ENCODE measurements around the gene TMEM53.
A peak's percentile ranks its signal among the peaks of the same experiment; 100 is the strongest.

The TMEM53 gene

GRCh38 chr1:44650159-44650831 is 24.0 kb downstream of the TMEM53 start:
- no peak for DNase-seq (ENCODE audit: low read depth, low spot score)
- no peak overlapping the region for H3K27ac ChIP-seq

DNA sequence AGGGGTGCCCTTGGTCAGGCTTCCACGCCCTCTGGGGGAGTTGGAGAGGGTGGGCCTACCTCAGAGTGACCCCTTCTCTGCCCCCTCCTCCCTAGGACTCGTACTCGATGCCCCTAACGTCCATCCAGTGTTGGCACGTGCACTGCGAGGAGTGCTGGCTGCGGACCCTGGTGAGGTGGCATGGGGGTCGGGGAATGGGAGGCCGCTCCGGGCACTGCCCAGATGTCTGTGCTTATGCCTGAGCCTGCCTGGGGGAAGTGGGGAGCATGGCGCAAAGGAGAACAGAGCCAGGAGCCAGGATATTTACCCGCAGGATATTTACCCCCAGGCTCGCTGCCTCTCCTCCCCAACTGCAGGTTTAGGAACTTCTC is 24.5 kb downstream of the TMEM53 start:
- no peak overlapping the region for H3K27ac ChIP-seq
- DNase-seq (ENCODE audit: low read depth, low spot score), result no peak

- DNase-seq (ENCODE audit: low read depth, low spot score), result no peak
- H3K27ac ChIP-seq, result no peak overlapping the region
Measured at GRCh38 chr1:44648529-44649250, 25.6 kb downstream of the TMEM53 start.

DNA sequence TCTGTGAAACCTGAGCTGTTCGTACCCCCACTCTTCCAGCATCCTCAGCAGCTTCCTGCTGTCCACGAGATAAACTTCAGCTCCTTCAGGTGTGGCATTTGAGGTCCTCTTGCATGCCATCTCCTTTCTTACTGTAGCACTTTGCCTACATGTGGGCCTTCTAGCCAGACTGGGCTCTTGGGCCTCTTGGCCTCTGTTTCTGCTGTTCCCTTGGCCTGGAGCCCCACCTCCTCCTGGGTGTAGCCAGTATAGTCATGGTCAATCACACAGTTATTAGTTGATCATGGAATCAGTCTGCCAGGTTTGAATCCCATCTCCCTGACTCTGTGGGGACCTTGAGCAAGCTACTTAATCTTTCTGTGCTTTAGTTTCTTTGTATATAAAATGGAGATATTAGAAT is 26.4 kb downstream of the TMEM53 start:
- no peak overlapping the region for H3K27ac ChIP-seq
- no peak for DNase-seq (ENCODE audit: low read depth, low spot score)

DNA sequence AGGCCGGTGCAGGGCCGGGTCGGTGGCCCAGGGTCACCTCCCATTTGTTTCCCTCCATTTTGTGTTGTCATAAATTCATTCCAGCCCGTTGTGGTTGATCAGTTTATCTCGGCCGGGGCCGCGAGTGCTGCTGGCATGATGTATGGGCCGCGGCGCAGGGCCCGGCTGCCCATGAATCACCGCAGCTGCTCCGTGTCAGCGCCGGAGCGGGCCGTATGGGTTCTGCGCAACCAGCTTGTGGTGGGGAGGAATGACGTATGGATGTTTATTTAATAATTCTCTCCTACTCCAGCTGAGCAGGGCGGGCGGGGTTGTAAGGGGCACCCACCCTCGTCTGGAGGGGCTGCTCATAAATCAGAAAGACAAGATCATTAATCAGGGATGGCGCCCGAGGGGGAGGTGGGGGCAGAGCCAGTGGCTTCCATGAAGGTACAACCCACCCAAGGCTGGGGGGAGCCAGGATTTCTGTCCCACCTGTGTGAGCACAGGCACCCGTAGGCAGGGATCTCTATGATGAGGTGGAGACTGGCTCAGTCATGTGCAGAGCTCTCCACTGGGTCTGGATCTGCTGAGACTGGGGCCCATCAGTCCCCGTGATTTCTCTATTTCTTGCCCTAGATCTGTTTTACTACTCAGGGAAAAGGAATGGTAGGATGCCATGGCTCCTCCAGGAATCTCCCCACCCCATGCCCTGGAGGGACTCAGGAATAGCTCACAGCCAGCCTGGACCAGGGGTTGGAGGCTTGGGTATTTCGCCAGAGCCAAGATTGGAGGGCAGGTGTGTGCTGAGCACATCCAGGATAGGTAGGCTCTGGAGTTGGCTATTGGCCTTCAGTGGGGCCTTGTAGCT is 27.8 kb downstream of the TMEM53 start:
- DNase-seq (ENCODE audit: low read depth, low spot score), result no peak
- no peak overlapping the region for H3K27ac ChIP-seq

- peak overlapping the region; percentile 24 for H3K27ac ChIP-seq
- no peak for DNase-seq (ENCODE audit: low read depth, low spot score)
Measured at GRCh38 chr1:44645476-44646244, 28.6 kb downstream of the TMEM53 start.

- no peak overlapping the region for H3K27ac ChIP-seq
- no peak for DNase-seq (ENCODE audit: low read depth, low spot score)
Measured at GRCh38 chr1:44644806-44645205, 29.5 kb downstream of the TMEM53 start.

DNA sequence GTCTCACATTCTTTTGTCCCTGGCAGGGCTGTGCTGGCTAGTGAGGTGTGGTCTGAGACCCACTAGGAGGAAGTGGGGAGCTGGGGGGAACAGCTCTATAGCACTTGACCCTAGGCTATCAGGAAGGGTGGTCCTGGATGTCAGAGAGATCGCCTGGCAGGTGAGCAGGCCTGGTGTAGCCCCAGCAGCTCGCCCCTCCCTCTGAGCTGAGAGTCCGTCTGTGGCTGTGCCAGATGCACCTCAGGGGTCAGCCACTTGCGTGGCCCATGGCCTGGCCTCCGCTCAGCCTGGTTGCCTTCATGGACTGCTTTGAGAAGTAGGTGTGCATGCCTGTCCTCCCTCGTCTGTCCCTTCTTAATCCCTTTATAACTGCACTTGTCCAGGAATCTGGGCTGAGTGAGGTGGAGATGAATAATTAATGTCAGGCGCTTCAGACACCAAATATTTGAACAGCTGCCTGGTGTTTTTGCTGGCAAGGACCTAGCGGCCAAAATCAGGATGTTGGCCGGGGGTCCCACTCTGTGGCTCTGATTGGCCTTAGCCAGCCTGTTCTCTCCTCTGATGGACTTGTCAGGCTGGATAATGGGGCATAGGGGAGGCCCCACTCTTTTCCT is 30.5 kb downstream of the TMEM53 start:
- H3K27ac ChIP-seq, result no peak overlapping the region
- no peak for DNase-seq (ENCODE audit: low read depth, low spot score)

DNA sequence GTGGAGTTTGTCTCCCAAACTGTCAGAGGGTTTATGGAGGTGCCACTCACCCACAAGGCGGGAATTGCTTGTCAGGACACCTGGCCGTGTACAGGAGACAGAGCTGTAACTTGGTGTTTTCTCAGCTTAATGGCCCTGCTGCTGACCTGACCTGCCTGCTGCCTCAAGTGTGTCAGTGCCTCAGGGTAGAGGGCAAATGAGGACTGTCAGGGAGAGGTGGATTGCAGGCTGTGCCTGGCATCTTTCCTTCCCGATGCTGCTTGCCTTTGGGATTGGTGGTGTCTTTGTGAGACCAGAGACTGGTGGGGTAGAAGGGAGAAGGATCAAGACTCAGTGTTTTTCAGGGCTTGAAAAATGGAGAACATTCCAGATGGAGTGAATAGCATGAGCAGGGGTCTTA is 31.4 kb downstream of the TMEM53 start:
- no peak overlapping the region for H3K27ac ChIP-seq
- DNase-seq (ENCODE audit: low read depth, low spot score), result no peak

DNA sequence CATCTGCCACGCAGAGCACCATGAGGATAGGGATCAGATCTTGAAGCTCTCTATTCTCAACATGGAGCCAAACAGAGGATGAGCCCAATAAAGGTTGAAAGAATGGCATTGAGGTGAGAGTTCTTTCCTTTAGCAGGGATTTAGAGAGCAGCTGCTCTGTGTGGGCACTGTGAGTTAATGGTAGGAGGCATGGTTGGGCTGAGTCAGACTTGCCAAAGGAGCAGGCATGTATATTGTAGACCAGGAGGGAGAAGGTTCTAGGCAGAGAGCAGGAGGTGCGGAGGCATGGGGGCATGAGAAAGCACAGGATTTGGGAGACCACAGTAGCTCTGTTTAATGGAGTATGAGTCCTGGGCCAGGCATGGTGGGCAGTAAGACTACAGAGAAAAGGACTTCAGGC is 32.0 kb downstream of the TMEM53 start:
- DNase-seq (ENCODE audit: low read depth, low spot score), result no peak
- no peak overlapping the region for H3K27ac ChIP-seq

GRCh38 chr1:44641126-44642102 is 32.9 kb downstream of the TMEM53 start:
- H3K27ac ChIP-seq, result no peak overlapping the region
- no peak for DNase-seq (ENCODE audit: low read depth, low spot score)

DNA sequence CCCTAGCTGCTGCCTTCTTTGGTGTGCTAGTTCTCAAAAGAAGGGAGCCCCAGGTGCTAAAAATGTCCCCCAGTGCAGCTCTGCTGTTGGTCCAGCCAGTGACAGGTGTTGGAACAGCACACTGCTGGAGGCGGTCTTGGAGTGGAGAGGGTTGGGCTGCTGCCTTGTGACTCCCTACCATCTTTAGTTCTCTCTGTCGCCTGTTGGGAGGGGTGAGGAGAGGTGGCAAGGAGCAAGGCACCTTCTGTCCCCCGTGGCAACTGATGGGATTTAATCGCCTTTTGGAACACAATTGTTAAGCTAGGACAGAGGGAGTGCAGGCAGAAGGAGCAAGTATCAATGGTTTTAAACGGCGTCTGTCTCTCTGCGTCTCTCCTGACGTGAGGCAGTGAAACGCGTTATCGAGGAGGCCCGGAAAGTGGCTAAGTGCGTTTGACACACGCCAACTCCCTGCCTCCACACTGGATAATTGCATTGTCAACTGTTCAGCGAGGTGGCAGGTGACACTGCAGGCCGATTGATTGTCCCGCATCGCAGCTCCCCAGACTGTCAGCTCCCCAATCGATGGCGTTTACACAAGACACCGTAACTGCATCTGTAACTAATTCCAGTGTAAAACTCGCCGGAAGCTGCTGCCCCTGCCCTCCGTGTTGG is 34.0 kb downstream of the TMEM53 start:
- H3K27ac ChIP-seq, result no peak overlapping the region
- DNase-seq (ENCODE audit: low read depth, low spot score), result no peak

DNA sequence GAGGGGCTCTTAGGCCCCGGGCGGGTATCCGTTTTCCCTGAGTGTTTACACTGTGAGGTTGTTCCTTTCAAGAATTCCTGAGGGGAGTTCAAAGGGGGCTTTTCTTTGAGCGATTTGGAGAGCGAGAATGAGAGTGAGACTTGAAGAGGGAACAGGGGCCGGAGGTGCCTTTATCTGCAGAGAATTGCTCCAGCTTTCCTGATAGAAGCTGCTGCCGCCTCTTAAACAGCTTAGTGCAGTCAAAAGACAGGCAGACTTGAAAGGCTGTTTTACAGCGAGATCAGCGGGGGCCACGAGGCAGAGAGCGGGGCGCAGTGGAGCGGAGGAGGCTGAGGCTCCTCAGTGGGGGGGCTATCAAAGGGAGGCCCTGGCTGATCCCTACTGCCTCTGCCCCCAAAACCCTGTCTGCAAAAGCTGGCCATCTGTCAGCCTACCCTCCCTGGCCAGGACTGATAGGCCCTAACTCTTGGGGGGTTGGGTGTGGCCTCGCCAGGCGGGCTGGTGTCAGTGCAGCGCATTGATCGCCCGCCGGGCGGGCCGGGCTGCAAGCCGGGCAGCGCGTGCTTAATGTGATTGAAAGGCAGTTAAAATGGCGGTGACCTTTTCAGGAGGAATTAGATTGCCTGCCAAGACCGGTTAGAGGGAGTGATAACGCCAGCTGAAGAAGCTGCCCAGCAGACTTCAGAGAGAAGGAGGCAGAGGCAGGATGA is 36.4 kb downstream of the TMEM53 start:
- no peak overlapping the region for H3K27ac ChIP-seq

DNA sequence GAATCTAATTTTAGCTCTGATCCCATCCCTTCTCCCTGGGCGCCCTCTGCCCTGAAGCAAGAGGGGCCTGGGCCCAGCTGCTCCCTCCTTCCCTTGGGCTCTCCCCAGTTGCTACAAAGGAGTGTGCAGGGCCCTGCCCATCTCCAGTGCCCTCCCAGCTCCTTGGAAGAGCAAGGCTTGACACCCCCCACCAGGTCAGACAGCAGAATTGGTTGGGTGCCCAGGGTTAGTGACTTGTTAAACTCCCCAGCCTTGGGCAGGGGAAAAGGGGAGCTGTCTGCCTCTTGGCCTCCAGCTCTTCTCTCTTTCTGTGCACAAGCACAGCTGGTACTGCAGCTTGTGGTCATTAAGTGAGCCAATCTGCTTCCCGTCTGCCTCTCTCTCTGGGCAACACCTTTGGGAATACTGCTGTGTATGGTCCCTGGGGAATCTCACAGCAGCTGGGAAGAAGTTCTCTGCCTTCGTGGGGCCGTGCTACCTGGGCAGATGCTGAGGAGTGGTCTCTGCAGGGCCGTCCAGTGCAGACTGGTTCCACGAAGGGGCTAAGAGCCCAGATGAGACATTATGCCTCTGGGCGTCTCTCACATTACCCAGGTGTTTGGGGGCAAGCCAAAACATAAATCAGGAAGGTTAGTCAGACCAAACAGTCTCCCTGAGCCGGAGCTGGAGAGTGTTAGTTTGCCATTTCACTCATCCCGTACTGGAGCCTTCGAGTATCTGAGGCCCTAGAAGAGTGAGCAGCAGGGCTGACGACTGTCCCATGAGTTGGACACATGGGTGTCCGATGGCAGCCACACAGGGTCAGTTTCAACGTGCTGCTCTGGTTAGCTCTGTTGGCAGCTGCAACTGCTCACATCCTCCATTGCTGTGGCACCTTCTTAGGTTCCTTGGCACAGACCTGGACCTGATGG is 37.3 kb downstream of the TMEM53 start:
- H3K27ac ChIP-seq, result peak overlapping the region; percentile 13
- peak; percentile 33 for DNase-seq (ENCODE audit: low read depth, low spot score)

More for the DNA sequence above, 36.4 kb downstream of the TMEM53 start:
- no peak for DNase-seq (ENCODE audit: low read depth, low spot score)

- DNase-seq (ENCODE audit: low read depth, low spot score), result no peak
- no peak overlapping the region for H3K27ac ChIP-seq
Measured at GRCh38 chr1:44636083-44636687, 38.1 kb downstream of the TMEM53 start.

- no peak for DNase-seq (ENCODE audit: low read depth, low spot score)
- no peak overlapping the region for H3K27ac ChIP-seq
Measured at GRCh38 chr1:44635439-44635838, 38.8 kb downstream of the TMEM53 start.

All from epithelial cell of prostate (primary cell).